Measurements from ENCODE around the gene YWHAG. TPM values are rescaled to one million over a fixed set of nuclear protein-coding genes. Genes with fewer than 3 reads are reported as not detected.

Gene YWHAG
- total RNA-seq, 1 donor from 2014 or later, result 109 TPM

Other genes with a start within 250 kb of the YWHAG start
- gene SRRM3, start 157.1 kb downstream of the YWHAG start, total RNA-seq, result 0.53 and 1.8 TPM in 2 replicates
- gene HSPB1, start 56.3 kb downstream of the YWHAG start, total RNA-seq, result 78.8 and 159 TPM in 2 replicates
- gene SSC4D, start 50.7 kb upstream of the YWHAG start, total RNA-seq, result 0.46 and 0.60 TPM in 2 replicates
- gene ZP3, start 66.0 kb upstream of the YWHAG start, total RNA-seq, result 1.3 TPM in 2 replicates
- gene DTX2, start 102.7 kb upstream of the YWHAG start, total RNA-seq, result 4.6 and 5.1 TPM in 2 replicates
- gene UPK3B, start 151.6 kb upstream of the YWHAG start, total RNA-seq, result not detected in 2 replicates
- 0.28 TPM in 1 of 2 replicates, not detected in the other for gene SPDYE16, start 184.3 kb upstream of the YWHAG start, total RNA-seq